Ascending aorta (tissue), 2 donors: Measurements from ENCODE around the gene KPNB1. TPM values are rescaled to one million over a fixed set of nuclear protein-coding genes. Genes with fewer than 3 reads are reported as not detected.

Source experiments
- DNase-seq, 2 donors: peaks; one replicate each; pipeline ENCODE4 v3.0.0-alpha.2; 2019; ENCODE audit warnings: low spot score in 2 of 2
- H3K27ac ChIP-seq, 2 donors: fragments of 200-600 bp; sonication (generic); one replicate each; pipeline ENCODE4 v1.5.1; 2016 to 2017; ENCODE audit warnings: mild to moderate bottlenecking in 1 of 2
- H3K27me3 ChIP-seq: fragments of 200-600 bp; sonication (generic); one replicate; pipeline ENCODE4 v1.5.1; 2017
- H3K36me3 ChIP-seq, 2 donors: fragments of 200-600 bp; sonication (generic); one replicate each; pipeline ENCODE4 v1.5.1; 2016
- H3K4me1 ChIP-seq, 2 donors: fragments of 200-600 bp; sonication (generic); one replicate each; pipeline ENCODE4 v1.5.1; 2016 to 2017; ENCODE audit warnings: mild to moderate bottlenecking in 1 of 2
- H3K4me3 ChIP-seq, 2 donors: fragments of 200-600 bp; sonication (generic); one replicate each; pipeline ENCODE4 v1.5.1; 2016 to 2017; ENCODE audit warnings: mild to moderate bottlenecking in 1 of 2
- H3K9me3 ChIP-seq, 2 donors: fragments of 200-600 bp; sonication (generic); one replicate each; pipeline ENCODE4 v1.5.1; 2016
- CTCF ChIP-seq, 3 experiments: fragments of 200-600 bp in 2 of 3; fragments of 450-650 bp in 1 of 3; sonication (generic) in 2 of 3; IDR thresholded peaks; one replicate each; pipeline ENCODE4 v1.5.1; 2016 to 2019; ENCODE audit warnings: antibody characterized with exemption in 3 of 3, mild to moderate bottlenecking in 1 of 3, moderate library complexity in 1 of 3
- intact Hi-C: fragments of 100-400 bp; cut with DNase I; formaldehyde crosslinking; loops from one replicate; pipeline ENCODE4 v1.15.1; 2023
- total RNA-seq: library from RNA; depleted of rRNA; stranded (reverse); fragments of >200 nt; gene quantifications from one replicate; pipeline ENCODE4 v1.1.0, GENCODE V29; 2016

KPNB1 gene
- total RNA-seq, 1 donor from 2014 or later, result 261 TPM

GRCh38 chr17:47731396-47731795 is 81.7 kb downstream of the KPNB1 start:
- no peak for TF ChIP-seq CTCF (IDR thresholded peaks at IDR 0.05)
- intact Hi-C loops, result no loop called here
- Histone ChIP-seq H3K4me3 (no peak overlapping the region), H3K9me3 (no peaks in the 10 kb centered on the region), H3K36me3 (no peaks in the 10 kb centered on the region), H3K27ac (no peak overlapping the region), H3K4me1 (no peaks in the 10 kb centered on the region), H3K27me3 (peaks cover 18% of the 10 kb centered on the region)
- DNase-seq, result no peak

- H3K4me3 ChIP-seq, result peak overlapping the region; percentile 20 to 63
- no peak overlapping the region for H3K27ac ChIP-seq
- no peak for DNase-seq
- peaks cover 18% of the 10 kb centered on the region for H3K27me3 ChIP-seq
- no peaks in the 10 kb centered on the region for H3K36me3 ChIP-seq
- H3K9me3 ChIP-seq, result no peaks in the 10 kb centered on the region
- no peak for TF ChIP-seq CTCF (IDR thresholded peaks at IDR 0.05)
- H3K4me1 ChIP-seq, result no peaks in the 10 kb centered on the region
- intact Hi-C loops, result no loop called here
Measured at GRCh38 chr17:47732399-47733046, 82.8 kb downstream of the KPNB1 start.

- peaks cover 18% of the 10 kb centered on the region for H3K27me3 ChIP-seq
- intact Hi-C loops, result no loop called here
- peak; percentile 25 to 75 for DNase-seq
Measured at GRCh38 chr17:47733047-47733673, 83.4 kb downstream of the KPNB1 start, which contains the start of gene TBX21. Gene TBX21 (plus strand): TSS chr17:47733236. CDS start chr17:47733455, 219 bp downstream.

GRCh38 chr17:47733674-47734410 is 84.1 kb downstream of the KPNB1 start:
- intact Hi-C loops, result no loop called here
- no peak for TF ChIP-seq CTCF (IDR thresholded peaks at IDR 0.05)
- H3K9me3 ChIP-seq, result no peaks in the 10 kb centered on the region
- H3K36me3 ChIP-seq, result no peaks in the 10 kb centered on the region
- H3K4me3 ChIP-seq, result peak overlapping the region; percentile 20 to 63
- peak overlapping the region in 1 of 2 donors; percentile 5 for H3K27ac ChIP-seq
- no peak for DNase-seq
- H3K27me3 ChIP-seq, result peaks cover 18% of the 10 kb centered on the region
- no peaks in the 10 kb centered on the region for H3K4me1 ChIP-seq

More at GRCh38 chr17:47733047-47733673, 83.4 kb downstream of the KPNB1 start, which contains the start of gene TBX21:
- no peaks in the 10 kb centered on the region for H3K9me3 ChIP-seq
- peak in 1 of 3 experiments; percentile 31 for TF ChIP-seq CTCF (IDR thresholded peaks at IDR 0.05)
- H3K36me3 ChIP-seq, result no peaks in the 10 kb centered on the region
- peak within 1 kb of the TSS in 1 of 2 donors; percentile 5 for H3K27ac ChIP-seq
- no peaks in the 10 kb centered on the region for H3K4me1 ChIP-seq
- peak within 1 kb of the TSS; percentile 20 to 63 for H3K4me3 ChIP-seq

GRCh38 chr17:47735139-47735464 is 85.4 kb downstream of the KPNB1 start:
- intact Hi-C loops, result no loop called here
- no peak for DNase-seq
- no peak overlapping the region for H3K4me3 ChIP-seq
- H3K4me1 ChIP-seq, result no peaks in the 10 kb centered on the region
- H3K27ac ChIP-seq, result no peak overlapping the region
- no peaks in the 10 kb centered on the region for H3K36me3 ChIP-seq
- H3K27me3 ChIP-seq, result peaks cover 18% of the 10 kb centered on the region
- no peak for TF ChIP-seq CTCF (IDR thresholded peaks at IDR 0.05)
- H3K9me3 ChIP-seq, result no peaks in the 10 kb centered on the region

Other genes starting within 250 kb of the KPNB1 start
- 23.3 TPM for gene NPEPPS, start 118.8 kb upstream of the KPNB1 start, total RNA-seq
- gene TBKBP1, start 44.2 kb downstream of the KPNB1 start, total RNA-seq, result 18.3 TPM
- gene TBX21, start 83.3 kb downstream of the KPNB1 start, total RNA-seq, result not detected
- gene OSBPL7, start 171.9 kb downstream of the KPNB1 start, total RNA-seq, result 28.8 TPM
- gene MRPL10, start 181.6 kb downstream of the KPNB1 start, total RNA-seq, result 13.7 TPM
- gene LRRC46, start 181.8 kb downstream of the KPNB1 start, total RNA-seq, result not detected
- gene SCRN2, start 191.4 kb downstream of the KPNB1 start, total RNA-seq, result 126 TPM
- 0.11 TPM for gene SP6, start 201.2 kb downstream of the KPNB1 start, total RNA-seq
- gene SP2, start 246.3 kb downstream of the KPNB1 start, total RNA-seq, result 198 TPM